Activated CD4-positive, alpha-beta memory T cell treated with anti-CD3 and anti-CD28 coated beads, Interleukin-2, amount 10 ng/mL, durations not matched to agents 7 days and 5 days (primary cell): ENCODE measurements around the gene LY86. TPM values are rescaled to one million over a fixed set of nuclear protein-coding genes. Genes with fewer than 3 reads are reported as not detected.

ENCODE experiments used
- CTCF ChIA-PET: fragments of 350-600 bp; sonication (Branson Sonifier 250); formaldehyde crosslinking; loops from one replicate; lab custom pipeline; 2021; ENCODE audit warnings: antibody characterized with exemption, inconsistent platforms; lab: Charles Lee
- POLR2A ChIA-PET: fragments of 350-600 bp; sonication (Branson Sonifier 250); formaldehyde crosslinking; loops from one replicate; lab custom pipeline; 2021; ENCODE audit warnings: antibody characterized with exemption; lab: Charles Lee
- DNase-seq: peaks from one replicate; pipeline ENCODE4 v3.0.0-alpha.2; 2020
- H3K27ac Mint-ChIP-seq: one replicate; pipeline ENCODE4 v1.8.0; 2021; ENCODE audit warnings: mild to moderate bottlenecking, mixed read lengths
- H3K27me3 Mint-ChIP-seq: one replicate; pipeline ENCODE4 v1.8.0; 2021; ENCODE audit warnings: mixed read lengths
- H3K36me3 Mint-ChIP-seq: one replicate; pipeline ENCODE4 v1.8.0; 2021; ENCODE audit warnings: low read depth, mixed read lengths
- H3K4me1 Mint-ChIP-seq: one replicate; pipeline ENCODE4 v1.8.0; 2021; ENCODE audit warnings: mixed read lengths
- H3K4me3 Mint-ChIP-seq: one replicate; pipeline ENCODE4 v1.8.0; 2021; ENCODE audit warnings: mild to moderate bottlenecking, mixed read lengths
- H3K9me3 Mint-ChIP-seq: one replicate; pipeline ENCODE4 v1.8.0; 2021; ENCODE audit warnings: mixed read lengths
- total RNA-seq, 2 experiments: library from RNA; stranded (reverse); gene quantifications; one replicate each; pipeline ENCODE4 v1.2.3, GENCODE V29; 2021

The LY86 gene
- total RNA-seq, 2 experiments from 2014 or later: 1.7 to 2.2 TPM

DNA sequence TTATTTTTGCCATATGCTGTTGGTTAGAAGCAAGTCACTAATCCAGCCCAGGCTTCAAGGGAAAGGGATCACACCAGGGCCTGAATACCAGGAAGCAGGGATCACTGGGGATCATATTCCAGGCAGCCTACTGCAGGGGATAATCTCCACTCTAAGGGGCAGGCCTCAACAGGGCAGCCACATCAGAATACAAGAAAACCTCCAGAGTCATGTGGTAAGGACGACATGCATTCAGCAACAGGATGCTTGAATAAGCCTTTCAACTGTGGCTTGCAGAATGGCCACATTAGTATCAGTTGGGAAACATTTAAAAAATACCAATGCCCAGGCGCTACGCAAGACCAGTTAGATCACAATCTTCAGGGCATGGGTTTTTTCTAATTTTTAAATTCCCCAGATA is 109.1 kb downstream of the LY86 start:
- H3K4me1 Mint-ChIP-seq: peaks cover 38% of the 10 kb centered on the region
- H3K27me3 Mint-ChIP-seq: peaks cover 38% of the 10 kb centered on the region
- H3K4me3 Mint-ChIP-seq: no peak overlapping the region

GRCh38 chr6:6699741-6700367 is 111.3 kb downstream of the LY86 start:
- DNase-seq: no peak
- peaks cover 42% of the 10 kb centered on the region for H3K27me3 Mint-ChIP-seq
- no peaks in the 10 kb centered on the region for H3K36me3 Mint-ChIP-seq
- no peak overlapping the region for H3K4me3 Mint-ChIP-seq
- POLR2A ChIA-PET: no interaction called here
- no peaks in the 10 kb centered on the region for H3K9me3 Mint-ChIP-seq
- no peak overlapping the region for H3K27ac Mint-ChIP-seq
- H3K4me1 Mint-ChIP-seq: peaks cover 28% of the 10 kb centered on the region
- CTCF ChIA-PET: no interaction called here

More for the DNA sequence above, 109.1 kb downstream of the LY86 start:
- H3K36me3 Mint-ChIP-seq: no peaks in the 10 kb centered on the region
- no peak for DNase-seq
- H3K9me3 Mint-ChIP-seq: no peaks in the 10 kb centered on the region
- H3K27ac Mint-ChIP-seq: no peak overlapping the region
- ChIA-PET CTCF (no interaction called here), POLR2A (no interaction called here)

DNA sequence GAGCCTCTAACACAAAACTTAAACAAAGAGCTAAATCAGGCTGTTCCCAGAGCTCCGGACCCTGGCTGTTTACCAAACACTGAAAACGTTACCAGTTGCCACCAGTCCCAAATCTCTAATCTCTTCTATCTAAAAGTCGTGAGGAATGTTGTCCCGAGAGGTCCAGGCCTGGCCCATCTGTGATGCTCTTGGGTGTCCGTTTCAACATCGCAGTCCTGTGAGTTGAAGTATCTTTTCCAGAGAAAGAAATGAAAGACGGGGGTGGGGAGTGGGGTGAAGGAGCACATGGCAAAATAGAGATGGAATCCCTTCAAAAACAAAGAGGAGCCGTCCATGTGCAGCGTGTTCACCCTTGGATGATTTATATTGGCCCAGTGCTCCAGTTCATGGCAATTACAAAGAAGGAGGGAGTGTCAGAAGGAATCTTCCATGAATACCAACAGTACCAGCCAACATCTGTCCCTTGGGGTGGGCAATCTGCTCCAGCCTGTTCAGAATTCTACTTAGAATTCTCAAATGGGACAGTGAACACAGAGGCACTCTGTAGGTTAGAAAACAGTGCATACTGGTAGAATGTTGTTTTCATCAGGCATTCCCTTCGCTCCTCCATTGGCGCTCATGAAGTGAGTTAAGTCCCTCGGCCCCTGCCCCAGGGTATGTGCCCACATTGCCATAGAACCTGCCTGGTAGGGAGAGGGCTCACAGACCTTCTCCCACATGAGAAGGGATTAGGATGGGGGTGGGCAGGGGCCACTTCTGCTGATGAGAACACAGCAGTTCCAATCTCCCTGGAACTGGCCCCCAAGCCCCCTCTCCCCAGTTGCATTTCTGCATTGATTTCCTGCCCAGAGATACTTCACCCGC is 112.1 kb downstream of the LY86 start:
- CTCF ChIA-PET: no interaction called here
- POLR2A ChIA-PET: no interaction called here

DNA sequence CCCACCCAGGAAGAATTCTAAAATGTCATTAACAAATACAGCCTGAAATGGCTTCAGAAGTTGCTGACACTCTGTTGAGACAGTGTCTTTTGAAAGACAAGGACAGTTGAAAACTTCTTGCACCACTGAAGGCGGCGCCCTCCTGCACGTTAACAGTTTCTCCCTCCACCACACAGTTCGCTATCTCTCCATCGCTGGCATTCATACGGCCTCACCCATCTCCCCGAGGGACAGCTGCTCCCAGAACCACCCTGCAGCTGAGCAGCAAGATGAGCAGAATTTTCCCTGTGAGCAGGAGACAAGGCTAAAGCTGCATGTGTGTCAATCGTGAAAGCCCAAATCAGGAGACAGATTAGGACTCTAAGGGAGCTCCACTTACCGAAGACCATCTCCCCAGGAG is 113.3 kb downstream of the LY86 start:
- Mint-ChIP-seq H3K27me3 (peaks cover 37% of the 10 kb centered on the region), H3K27ac (no peak overlapping the region), H3K4me3 (no peak overlapping the region), H3K4me1 (peaks cover 11% of the 10 kb centered on the region), H3K36me3 (no peaks in the 10 kb centered on the region), H3K9me3 (no peaks in the 10 kb centered on the region)
- POLR2A ChIA-PET: no interaction called here
- DNase-seq: no peak
- CTCF ChIA-PET: interaction anchor here (0.8 kb wide), 1 partner anchor 25 kb away, joined by 3 read pairs; no protein-coding TSS in a partner anchor

More for the DNA sequence above, 112.1 kb downstream of the LY86 start:
- DNase-seq: no peak
- peaks cover 20% of the 10 kb centered on the region for H3K4me1 Mint-ChIP-seq
- H3K27ac Mint-ChIP-seq: no peak overlapping the region
- H3K27me3 Mint-ChIP-seq: peaks cover 38% of the 10 kb centered on the region
- H3K4me3 Mint-ChIP-seq: no peak overlapping the region
- no peaks in the 10 kb centered on the region for H3K36me3 Mint-ChIP-seq
- H3K9me3 Mint-ChIP-seq: no peaks in the 10 kb centered on the region

GRCh38 chr6:6703699-6704098 is 115.2 kb downstream of the LY86 start:
- Mint-ChIP-seq H3K27ac (no peak overlapping the region), H3K4me3 (no peak overlapping the region), H3K36me3 (no peaks in the 10 kb centered on the region), H3K4me1 (peaks cover 3% of the 10 kb centered on the region), H3K27me3 (peaks cover 44% of the 10 kb centered on the region), H3K9me3 (no peaks in the 10 kb centered on the region)
- no peak for DNase-seq
- POLR2A ChIA-PET: interaction anchor here (1.0 kb wide), 1 partner anchor 41 kb away, joined by 3 read pairs; no protein-coding TSS in a partner anchor
- CTCF ChIA-PET: interaction anchor here (0.5 to 1.0 kb wide), 3 partner anchors 25 to 155 kb away, joined by 3 read pairs; no protein-coding TSS in a partner anchor
